IPS-15b (cell line): ENCODE results near the gene STX8.

ENCODE experiments used
- H3K27me3 ChIP-seq: one replicate; pipeline ENCODE4 v1.6.1; 2013; ENCODE audit warnings: low read length; ENCODE audit not compliant: control insufficient read depth, insufficient read depth
- H3K36me3 ChIP-seq: one replicate; pipeline ENCODE4 v1.6.1; 2013; ENCODE audit warnings: low read length; ENCODE audit not compliant: control insufficient read depth, insufficient read depth
- H3K4me1 ChIP-seq: one replicate; pipeline ENCODE4 v1.6.1; 2013; ENCODE audit warnings: mild to moderate bottlenecking, low read length; ENCODE audit not compliant: control insufficient read depth, insufficient read depth
- H3K4me3 ChIP-seq: one replicate; pipeline ENCODE4 v1.5.1; 2013; ENCODE audit warnings: low read depth, low read length
- H3K9ac ChIP-seq: one replicate; pipeline ENCODE4 v1.6.1; 2013; ENCODE audit warnings: low read depth, mild to moderate bottlenecking, low read length
- H3K9me3 ChIP-seq: one replicate; pipeline ENCODE4 v1.6.1; 2013; ENCODE audit warnings: mild to moderate bottlenecking, low read length; ENCODE audit not compliant: control insufficient read depth, insufficient read depth

Gene STX8

GRCh38 chr17:9553181-9553580 lies 22.4 kb downstream of the STX8 start:
- Histone ChIP-seq H3K36me3 (no peaks in the 10 kb centered on the region), H3K9me3 (no peaks in the 10 kb centered on the region), H3K4me3 (no peak overlapping the region), H3K27me3 (no peaks in the 10 kb centered on the region), H3K9ac (no peak overlapping the region), H3K4me1 (no peaks in the 10 kb centered on the region)

- H3K9ac ChIP-seq: no peak overlapping the region
- H3K9me3 ChIP-seq: no peaks in the 10 kb centered on the region
- H3K4me3 ChIP-seq: no peak overlapping the region
- H3K36me3 ChIP-seq: no peaks in the 10 kb centered on the region
- no peaks in the 10 kb centered on the region for H3K27me3 ChIP-seq
- no peaks in the 10 kb centered on the region for H3K4me1 ChIP-seq
Measured at GRCh38 chr17:9549215-9549614, 26.4 kb downstream of the STX8 start.

GRCh38 chr17:9544221-9544620 lies 31.4 kb downstream of the STX8 start:
- no peaks in the 10 kb centered on the region for H3K4me1 ChIP-seq
- H3K4me3 ChIP-seq: no peak overlapping the region
- H3K36me3 ChIP-seq: no peaks in the 10 kb centered on the region
- H3K9me3 ChIP-seq: no peaks in the 10 kb centered on the region
- H3K27me3 ChIP-seq: no peaks in the 10 kb centered on the region
- no peak overlapping the region for H3K9ac ChIP-seq

GRCh38 chr17:9541718-9542117 lies 33.9 kb downstream of the STX8 start:
- no peaks in the 10 kb centered on the region for H3K9me3 ChIP-seq
- H3K4me1 ChIP-seq: no peaks in the 10 kb centered on the region
- H3K9ac ChIP-seq: no peak overlapping the region
- no peaks in the 10 kb centered on the region for H3K36me3 ChIP-seq
- H3K4me3 ChIP-seq: no peak overlapping the region
- no peaks in the 10 kb centered on the region for H3K27me3 ChIP-seq

- no peak overlapping the region for H3K4me3 ChIP-seq
- no peaks in the 10 kb centered on the region for H3K9me3 ChIP-seq
- peaks cover 2% of the 10 kb centered on the region for H3K4me1 ChIP-seq
- H3K9ac ChIP-seq: no peak overlapping the region
- H3K36me3 ChIP-seq: no peaks in the 10 kb centered on the region
- H3K27me3 ChIP-seq: no peaks in the 10 kb centered on the region
Measured at GRCh38 chr17:9538626-9539025, 37.0 kb downstream of the STX8 start.

GRCh38 chr17:9537177-9537776 lies 38.3 kb downstream of the STX8 start:
- Histone ChIP-seq H3K4me1 (peaks cover 3% of the 10 kb centered on the region), H3K9ac (no peak overlapping the region), H3K27me3 (no peaks in the 10 kb centered on the region), H3K4me3 (no peak overlapping the region), H3K9me3 (no peaks in the 10 kb centered on the region), H3K36me3 (no peaks in the 10 kb centered on the region)

GRCh38 chr17:9536061-9536460 lies 39.6 kb downstream of the STX8 start:
- Histone ChIP-seq H3K4me3 (no peak overlapping the region), H3K9ac (no peak overlapping the region), H3K27me3 (no peaks in the 10 kb centered on the region), H3K36me3 (no peaks in the 10 kb centered on the region), H3K4me1 (peaks cover 5% of the 10 kb centered on the region), H3K9me3 (no peaks in the 10 kb centered on the region)

- no peaks in the 10 kb centered on the region for H3K36me3 ChIP-seq
- H3K9ac ChIP-seq: no peak overlapping the region
- H3K9me3 ChIP-seq: no peaks in the 10 kb centered on the region
- no peak overlapping the region for H3K4me3 ChIP-seq
- no peaks in the 10 kb centered on the region for H3K27me3 ChIP-seq
- H3K4me1 ChIP-seq: peaks cover 5% of the 10 kb centered on the region
Measured at GRCh38 chr17:9533441-9533840, 42.2 kb downstream of the STX8 start.

GRCh38 chr17:9532715-9533114 lies 42.9 kb downstream of the STX8 start:
- Histone ChIP-seq H3K4me3 (no peak overlapping the region), H3K9me3 (no peaks in the 10 kb centered on the region), H3K27me3 (no peaks in the 10 kb centered on the region), H3K36me3 (no peaks in the 10 kb centered on the region), H3K4me1 (peaks cover 5% of the 10 kb centered on the region), H3K9ac (no peak overlapping the region)

GRCh38 chr17:9531034-9531433 lies 44.6 kb downstream of the STX8 start:
- no peaks in the 10 kb centered on the region for H3K36me3 ChIP-seq
- H3K4me3 ChIP-seq: no peak overlapping the region

GRCh38 chr17:9529033-9529700 lies 46.5 kb downstream of the STX8 start:
- no peaks in the 10 kb centered on the region for H3K36me3 ChIP-seq
- no peak overlapping the region for H3K4me3 ChIP-seq
- H3K4me1 ChIP-seq: peaks cover 5% of the 10 kb centered on the region
- no peak overlapping the region for H3K9ac ChIP-seq
- no peaks in the 10 kb centered on the region for H3K27me3 ChIP-seq
- H3K9me3 ChIP-seq: no peaks in the 10 kb centered on the region

More at GRCh38 chr17:9531034-9531433, 44.6 kb downstream of the STX8 start:
- Histone ChIP-seq H3K9ac (no peak overlapping the region), H3K27me3 (no peaks in the 10 kb centered on the region), H3K4me1 (peaks cover 5% of the 10 kb centered on the region), H3K9me3 (no peaks in the 10 kb centered on the region)

GRCh38 chr17:9527788-9528187 lies 47.8 kb downstream of the STX8 start:
- H3K27me3 ChIP-seq: no peaks in the 10 kb centered on the region
- no peak overlapping the region for H3K9ac ChIP-seq
- no peak overlapping the region for H3K4me3 ChIP-seq
- H3K4me1 ChIP-seq: peaks cover 2% of the 10 kb centered on the region
- no peaks in the 10 kb centered on the region for H3K36me3 ChIP-seq
- H3K9me3 ChIP-seq: no peaks in the 10 kb centered on the region
